ENCODE data around the gene C1S.
"Not testable (repeated sequence)": the region's sequence is repeated elsewhere in the genome, so short reads cannot be mapped to it uniquely, and the experiment has no call there.

C1S gene

DNA sequence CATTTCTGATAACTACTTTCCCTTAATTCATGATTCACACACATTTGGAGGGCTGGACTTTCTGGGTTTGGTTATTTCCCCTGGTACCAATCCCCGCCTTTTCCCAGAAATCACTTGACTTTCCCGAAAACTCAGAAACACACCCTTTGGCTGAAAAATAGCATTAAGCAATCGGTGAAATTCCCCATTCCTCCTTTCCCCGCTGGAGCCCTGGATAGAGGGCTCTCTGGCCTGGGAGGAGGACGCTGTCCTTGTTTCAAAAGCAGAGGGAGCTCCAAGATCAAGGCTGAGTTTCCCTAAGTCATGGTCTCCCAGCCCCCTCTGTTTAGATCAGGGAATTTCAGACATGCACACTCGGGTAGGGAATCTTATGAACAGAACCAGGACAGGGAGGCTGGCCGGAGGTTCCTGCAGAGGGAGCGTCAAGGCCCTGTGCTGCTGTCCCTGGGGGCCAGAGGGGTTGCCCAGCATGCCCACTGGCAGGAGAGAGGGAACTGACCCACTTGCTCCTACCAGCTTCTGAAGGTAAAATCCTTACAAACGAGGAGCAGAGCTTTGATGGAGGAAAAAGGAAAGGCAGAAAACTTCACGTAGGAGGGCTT is at the start of gene C1S:
C1S (plus strand) TSS at position 366 of the 602 bp plus-strand sequence. CDS start 1,195 bp downstream, outside the sequence.
- DNase-seq (ENCODE audit: low read depth), result peak; percentile 98

DNA sequence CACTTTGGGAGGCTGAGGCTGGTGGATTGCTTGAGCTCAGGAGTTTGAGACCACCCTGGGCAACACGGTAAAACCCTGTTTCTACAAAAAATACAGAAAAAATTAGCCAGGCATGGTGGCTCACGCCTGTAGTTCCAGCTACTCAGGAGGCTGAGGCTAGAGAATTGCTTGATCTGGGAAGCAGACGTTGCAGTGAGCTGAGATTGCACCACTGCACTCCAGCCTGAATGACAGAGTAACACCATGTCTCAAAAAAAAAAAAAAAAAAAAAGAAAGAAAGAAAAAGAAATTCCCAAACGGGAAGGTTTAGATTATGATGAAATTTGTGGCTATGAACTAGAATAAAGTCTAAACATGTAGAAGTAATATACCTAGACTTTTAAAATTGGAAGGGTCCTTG is 49.1 kb upstream of the C1S start:
- DNase-seq (ENCODE audit: low read depth), result not testable (repeated sequence)

DNA sequence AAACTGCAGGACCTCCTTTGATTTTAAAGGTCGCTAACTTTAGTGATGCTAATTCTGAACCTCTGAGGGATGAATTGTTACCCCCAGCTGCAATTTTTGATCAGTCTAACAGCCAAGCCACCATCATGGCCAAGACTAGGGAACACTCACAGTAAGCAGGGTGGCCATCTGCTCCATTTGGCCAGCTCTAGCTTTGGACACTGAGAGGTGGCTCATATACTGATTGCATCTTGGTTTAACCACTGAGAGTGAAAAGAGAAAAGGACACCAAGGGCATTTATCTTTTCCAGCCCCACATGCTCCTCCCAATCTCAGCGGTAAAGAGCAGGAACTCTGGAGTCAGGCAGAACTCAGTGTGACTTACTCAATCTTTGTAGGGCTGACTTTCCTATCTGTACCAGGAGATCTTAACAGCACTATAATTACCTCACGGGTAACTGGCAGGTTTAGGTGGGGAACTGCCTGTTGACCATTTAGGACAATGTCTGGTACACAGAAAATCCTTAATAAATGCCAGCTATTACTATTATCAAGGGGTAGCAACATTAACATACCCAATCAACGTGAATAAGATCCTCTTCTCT is 48.4 kb upstream of the C1S start:
- peak; percentile 45 for DNase-seq (ENCODE audit: low read depth)

DNA sequence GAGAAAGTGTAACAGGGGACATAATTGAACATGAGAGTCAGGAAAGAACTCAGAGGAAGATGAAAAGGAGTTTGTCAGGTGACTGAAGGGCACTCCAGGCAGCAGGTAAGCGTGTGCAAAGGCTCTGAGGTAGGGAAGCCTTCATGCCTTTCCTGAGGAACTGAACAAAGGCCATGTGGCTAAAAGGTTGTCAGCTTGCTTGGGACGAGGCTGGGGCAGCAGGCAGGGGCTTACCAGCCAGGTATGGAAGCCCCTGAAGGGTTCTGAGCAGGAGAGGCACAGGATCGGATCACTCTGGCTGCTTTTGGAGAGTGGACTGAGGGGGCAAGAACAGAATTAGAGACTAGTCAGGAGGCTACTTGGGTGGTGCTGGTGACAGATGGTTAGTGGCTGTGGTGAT is 47.4 kb upstream of the C1S start:
- no peak for DNase-seq (ENCODE audit: low read depth)

DNA sequence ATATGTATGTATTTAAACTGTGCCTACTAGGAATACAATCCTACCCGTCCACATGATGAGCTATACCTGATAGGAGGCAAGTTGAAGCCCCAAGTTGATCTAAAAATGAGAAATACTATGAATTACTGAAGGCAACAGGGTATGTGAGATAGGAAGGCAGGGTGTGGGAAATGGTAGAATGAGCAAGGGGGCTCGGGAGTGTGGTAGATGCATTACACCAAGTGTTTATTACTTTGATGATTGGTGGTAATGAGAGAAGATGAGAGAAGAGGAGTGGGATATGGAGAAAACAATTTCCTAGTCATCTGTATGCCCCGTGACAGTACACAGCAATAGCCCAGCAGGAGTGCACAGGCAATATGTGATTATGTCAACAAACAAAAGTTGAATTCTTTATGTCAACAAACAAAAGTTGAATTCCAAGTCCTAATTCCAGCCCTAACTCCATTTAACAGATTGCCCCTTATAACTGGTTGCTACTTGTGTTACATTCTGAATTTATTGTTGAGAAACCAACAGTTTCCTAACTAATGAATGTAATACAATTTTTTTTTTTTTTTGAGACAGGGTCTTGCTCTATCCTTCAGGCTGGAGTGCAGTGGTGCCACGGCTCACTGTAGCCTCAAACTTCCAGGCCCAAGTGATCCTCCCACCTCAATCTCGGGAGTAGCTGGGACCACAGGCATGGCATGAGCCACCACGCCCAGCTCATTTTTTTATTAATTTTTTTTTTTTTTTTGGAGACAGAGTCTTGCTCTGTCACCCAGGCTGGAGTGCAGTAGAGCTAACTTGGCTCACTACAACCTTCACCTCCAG is 44.8 kb upstream of the C1S start:
- DNase-seq (ENCODE audit: low read depth), result no peak

DNA sequence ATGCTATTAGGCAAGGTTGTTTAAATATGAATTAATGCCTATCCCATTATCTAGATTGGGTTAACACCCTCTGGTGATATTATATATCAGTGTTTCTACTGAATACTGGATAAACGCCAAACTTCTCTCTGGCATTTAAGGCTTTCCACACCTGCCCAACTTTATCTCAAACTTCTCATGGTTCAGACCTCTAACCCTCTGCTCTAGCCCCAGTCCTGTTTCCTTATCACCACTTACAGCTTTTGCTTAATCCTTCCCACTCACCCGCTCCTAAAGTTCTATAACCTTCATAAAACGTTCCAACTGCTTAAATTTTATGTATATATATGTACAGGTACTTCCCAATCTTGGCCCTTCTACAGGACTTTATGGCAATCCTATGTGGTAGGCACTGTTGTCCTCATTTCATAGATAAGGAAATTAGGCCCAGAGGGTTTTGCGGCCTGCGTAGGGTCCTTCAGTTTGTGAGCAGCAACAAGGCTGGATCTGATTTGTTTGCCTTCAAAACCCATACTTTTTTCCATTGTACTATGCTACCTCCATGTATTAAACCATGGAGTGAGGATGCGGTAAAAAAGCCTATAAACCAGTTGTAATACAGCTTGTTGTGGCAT is 43.5 kb upstream of the C1S start:
- DNase-seq (ENCODE audit: low read depth), result no peak

DNA sequence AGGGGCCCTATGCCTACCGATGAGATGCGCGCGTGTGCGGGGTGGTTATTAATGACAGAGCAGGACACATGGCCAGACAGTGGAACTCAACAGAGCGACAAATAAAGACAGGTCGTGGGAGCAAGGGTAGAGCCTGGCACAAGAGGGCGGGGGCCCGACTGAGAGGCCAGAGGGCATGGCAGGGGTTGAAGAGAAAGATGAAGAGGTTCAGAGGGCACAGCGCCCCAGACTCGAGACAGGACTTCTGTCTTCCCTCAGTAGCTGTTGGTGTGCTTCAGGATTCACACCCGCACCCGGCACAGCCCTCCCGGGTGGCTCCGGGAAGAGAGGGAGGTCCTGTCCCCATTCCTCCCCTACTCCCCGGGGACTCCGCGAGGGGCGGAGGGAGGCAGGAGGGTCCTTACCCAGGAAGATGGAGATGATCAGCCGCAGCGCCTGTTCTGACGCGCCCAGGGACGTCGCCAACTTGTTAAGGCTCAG is 42.6 kb upstream of the C1S start:
- DNase-seq (ENCODE audit: low read depth), result peak; percentile 7

DNA sequence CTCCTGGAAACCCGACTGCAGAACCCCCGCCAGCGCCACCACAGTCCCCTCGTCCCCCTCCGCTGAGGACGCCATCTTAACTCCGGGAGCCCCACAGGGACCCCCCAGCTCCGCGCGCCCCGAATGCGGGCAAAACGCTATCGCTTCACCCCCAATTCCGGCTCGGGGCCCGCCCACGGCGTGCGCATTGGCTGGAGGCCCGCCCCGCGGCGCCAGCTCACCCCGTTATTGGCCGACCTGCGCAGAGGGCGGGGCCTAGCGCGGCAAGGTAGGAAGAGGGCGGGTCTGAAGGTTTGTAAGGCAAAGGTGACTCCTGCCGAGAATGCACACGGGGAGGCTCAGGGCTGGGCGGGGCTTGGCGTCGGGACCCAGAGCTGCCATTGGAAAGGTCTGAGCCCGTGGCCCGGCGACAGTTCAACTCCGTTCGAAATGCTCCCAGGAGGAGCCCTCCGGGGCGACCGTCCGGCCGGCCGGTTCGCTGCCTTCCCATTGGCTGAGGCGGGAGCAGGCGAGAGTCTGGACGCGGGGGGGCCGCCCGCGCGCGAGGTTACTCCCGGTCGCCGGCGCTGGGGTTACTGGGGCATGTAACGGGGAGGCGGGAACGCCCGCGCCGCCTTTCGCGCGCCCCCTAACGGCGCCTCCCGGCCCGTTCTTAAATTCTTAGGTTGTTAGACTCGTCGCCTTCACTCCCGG is 42.0 kb upstream of the C1S start, which contains the start of gene LPCAT3:
LPCAT3 (minus strand) TSS at position 127 of the 693 bp plus-strand sequence; CDS start at position 75, 52 bp downstream.
- peak; percentile 88 for DNase-seq (ENCODE audit: low read depth)

DNA sequence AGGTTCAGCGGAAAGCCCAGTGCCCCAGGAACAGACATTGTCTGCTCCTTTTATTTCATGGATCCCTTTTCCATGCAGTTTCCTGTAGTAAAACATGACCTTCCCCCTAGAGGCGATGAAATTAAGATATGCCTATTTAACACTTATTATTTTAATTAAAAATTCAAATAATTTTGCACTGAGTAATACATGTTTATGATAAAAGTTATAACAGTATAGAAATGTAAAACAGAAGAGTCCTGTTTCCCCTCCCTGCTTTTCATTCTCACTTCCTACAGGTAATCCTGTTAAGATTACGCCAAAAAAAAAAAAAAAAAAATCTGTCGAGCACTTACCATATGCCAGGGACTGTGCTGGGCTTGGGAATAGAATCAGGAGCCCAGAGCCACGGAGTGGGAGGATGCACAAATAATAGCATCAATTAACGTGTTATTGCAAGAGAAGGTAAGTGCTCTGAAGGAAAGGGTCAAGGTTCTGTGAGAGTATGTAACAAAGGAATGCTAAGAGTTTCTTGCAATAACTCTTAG is 41.4 kb upstream of the C1S start:
- DNase-seq (ENCODE audit: low read depth), result peak; percentile 22

DNA sequence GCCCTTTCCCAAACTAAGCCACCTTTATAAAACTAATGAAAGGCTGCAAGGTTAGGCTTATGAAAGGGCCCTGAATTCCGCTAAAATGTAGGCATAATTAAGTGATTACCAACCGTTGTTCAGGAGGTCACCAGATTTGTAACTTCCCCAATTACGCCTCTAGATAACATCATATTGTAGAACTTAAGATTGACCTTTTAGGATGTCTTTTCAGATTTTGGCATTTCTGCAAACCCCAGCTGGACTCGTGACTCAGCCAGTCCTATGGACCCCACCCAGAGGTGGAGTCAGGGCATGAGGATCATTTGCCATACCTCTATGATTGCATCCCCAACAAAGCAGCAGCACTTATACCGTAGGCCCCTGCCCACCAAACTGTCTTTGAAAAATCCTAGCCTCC is 38.6 kb upstream of the C1S start:
- DNase-seq (ENCODE audit: low read depth), result no peak

DNA sequence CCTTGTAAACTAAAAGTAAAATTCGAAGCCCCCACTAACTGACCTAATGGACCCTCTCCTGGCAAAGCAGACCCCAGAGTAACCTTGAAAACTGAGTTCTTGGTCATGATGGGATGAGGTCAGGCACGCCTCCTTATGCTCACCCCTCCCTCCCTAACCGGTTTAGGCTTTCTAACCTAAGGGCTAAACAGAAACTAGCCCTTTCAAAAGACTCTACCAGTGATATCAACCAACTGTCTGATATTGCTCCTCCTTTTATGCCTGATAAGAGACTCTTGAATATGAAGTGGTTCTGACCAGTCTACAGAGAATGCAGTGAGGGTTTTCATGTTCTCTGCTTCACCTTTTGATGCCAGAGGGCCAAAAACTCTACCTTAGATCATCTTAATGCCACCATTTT is 37.4 kb upstream of the C1S start:
- DNase-seq (ENCODE audit: low read depth), result no peak

DNA sequence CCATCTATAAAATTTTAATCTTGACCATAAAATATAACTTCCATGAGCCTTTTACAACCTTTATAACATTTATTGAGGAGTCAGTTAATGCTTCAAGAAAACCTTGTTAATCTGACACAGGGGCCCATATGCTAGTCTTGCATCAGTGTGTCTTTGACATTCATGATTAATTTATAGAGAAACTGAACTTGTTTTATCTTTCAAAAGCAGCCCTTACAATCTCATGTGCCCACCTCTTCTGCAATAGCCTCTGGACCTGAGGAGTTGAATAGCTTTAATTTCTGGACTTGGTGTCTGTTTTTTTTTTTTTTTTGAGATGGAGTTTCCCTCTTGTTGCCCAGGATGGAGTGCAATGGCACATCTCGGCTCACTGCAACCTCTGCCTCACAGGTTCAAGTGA is 33.7 kb upstream of the C1S start:
- DNase-seq (ENCODE audit: low read depth), result no peak

DNA sequence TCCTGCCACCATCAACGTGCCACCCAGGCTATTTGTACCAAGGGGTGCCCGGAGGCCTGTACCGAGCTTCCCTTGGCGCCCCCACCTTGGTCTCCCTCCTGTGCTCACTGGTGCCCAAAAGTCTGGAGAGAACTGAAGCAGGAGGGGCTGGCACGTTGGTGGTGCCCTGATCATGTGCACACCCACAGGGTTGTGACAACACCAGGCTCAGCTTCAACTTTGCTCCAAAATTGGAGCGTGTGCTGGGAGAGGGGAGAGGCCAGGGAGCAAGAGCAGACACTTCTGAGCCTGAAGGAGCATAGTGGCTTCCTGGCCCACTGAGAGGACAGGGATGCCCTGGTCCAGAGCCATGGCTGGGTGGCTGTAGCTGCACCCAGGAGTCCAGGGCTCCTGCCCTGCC is 29.2 kb upstream of the C1S start:
- DNase-seq (ENCODE audit: low read depth), result no peak

DNA sequence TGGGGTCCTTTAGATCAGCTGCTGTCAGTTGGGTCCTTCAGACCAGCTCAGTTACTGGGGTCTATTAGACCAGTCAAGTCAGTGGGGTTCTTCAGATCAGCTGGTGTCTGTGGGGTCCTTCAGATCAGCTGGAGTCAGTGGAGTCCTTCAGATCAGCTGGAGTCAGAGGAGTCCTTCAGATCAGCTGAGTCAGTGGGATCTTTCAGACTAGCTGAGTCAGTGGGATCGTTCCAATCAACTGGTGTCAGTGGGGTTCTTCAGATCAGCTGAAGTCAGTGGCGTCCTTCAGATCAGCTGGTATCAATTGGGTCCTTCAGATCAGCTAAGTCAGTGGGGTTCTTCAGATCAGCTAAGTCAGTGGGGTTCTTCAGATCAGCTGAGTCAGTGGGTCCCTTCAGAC is 27.5 kb upstream of the C1S start:
- DNase-seq (ENCODE audit: low read depth), result no peak

DNA sequence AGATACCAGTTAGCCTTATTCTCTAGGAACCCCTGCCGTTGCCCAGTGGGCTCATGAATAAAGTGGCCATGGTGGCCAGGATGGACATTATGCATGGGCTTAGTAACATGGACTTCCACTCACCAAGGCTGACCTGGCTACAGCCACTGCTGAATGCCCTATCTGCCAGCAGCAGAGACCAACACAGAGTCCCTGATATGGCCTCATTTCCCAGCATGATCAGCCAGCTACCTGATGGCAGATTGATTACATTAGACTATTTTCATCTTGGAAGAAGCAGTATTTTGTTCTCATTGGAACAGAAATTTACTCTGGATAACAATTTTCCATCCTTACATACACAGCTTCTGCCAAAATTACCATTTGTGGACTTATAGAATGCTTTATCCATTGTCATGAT is 26.1 kb upstream of the C1S start:
- DNase-seq (ENCODE audit: low read depth), result no peak

DNA sequence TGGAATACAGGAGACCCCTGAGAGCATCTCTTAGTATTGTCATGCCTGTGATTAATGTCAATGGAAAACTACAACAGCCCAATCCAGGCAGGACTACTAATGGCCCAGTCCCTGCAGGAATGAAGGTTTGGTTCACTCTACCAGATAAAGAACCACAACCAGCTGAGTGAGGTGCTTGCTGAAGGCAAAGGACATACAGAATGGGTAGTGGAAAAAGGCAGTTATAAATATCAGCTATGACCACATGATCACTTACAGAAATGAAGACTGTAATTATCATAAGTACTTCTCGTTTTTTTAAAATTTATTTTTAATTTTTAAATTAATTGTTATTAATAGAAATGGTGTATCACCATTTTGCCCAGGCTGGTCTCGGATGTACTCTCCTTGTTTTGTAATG is 25.1 kb upstream of the C1S start:
- DNase-seq (ENCODE audit: low read depth), result no peak

DNA sequence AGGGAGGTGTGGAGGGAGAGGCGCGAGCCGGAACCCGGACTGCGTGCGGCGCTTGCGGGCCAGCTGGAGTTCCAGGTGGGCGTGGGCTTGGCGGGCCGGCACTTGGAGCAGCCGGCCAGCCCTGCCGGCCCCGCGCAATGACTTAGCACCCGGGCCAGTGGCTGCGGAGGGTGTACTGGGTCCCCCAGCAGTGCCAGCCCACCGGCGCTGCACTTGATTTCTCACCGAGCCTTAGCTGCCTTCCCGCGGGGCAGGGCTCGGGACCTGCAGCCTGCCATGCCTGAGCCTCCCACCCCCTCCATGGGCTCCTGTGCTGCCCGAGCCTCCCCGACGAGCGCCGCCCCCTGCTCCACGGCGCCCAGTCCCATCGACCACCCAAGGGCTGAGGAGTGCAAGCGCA is 23.1 kb upstream of the C1S start:
- not testable (repeated sequence) for DNase-seq (ENCODE audit: low read depth)

DNA sequence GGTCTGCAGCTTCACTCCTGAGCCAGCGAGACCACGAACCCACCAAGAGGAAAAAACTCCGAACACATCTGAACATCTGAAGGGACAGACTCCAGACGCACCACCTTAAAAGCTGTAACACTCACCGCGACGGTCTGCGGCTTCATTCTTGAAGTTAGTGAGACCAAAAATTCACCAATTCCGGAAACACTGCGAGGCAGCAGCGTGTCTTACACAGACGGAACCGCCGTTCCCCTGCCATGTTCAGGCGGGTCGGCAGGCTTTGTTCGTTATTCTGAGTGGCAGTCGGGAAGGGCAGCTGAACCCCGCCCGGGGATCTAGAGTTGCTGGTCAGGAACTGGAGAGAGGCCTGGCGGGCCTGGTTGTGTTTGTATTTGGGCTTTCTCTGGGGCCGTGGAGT is 21.9 kb upstream of the C1S start:
- no peak for DNase-seq (ENCODE audit: low read depth)

DNA sequence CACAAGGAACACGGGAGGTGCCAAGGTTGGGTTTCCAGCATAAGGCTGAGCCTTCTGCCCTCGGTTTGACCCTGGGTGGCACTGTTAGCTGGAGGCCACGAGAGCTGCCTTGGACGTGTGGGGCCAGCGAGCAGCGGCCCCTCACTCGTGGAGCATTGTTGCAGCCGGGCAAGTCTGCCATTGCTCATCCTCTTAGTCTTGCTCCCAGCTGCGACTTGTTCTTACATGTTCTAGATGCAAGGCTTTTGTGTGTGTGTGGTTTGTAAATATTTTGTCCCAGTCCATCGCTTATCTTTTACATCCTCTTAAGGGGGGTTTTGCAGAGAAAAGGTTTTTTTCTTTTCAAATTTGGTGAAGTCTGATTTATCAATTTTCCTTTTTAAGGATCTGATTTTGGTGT is 21.1 kb upstream of the C1S start:
- DNase-seq (ENCODE audit: low read depth), result no peak

DNA sequence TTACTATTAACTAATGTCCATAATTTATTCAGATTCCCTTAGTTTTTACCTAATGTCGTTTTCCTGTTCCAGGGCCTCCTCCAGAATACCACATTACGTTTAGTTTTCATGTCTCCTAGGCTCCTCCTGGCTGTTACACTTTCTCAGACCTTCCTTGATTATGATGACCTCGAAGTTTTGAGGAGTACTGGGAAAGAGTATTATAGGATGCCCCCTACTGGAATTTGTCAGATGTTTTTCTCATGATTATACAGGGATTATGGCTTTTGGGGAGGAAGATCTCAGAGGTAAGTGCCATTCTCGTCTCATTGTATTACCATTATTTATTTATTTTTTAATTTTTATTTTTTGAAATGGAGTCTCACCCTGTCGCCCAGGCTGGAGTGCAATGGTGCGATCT is 17.7 kb upstream of the C1S start:
- peak; percentile 68 for DNase-seq (ENCODE audit: low read depth)

DNA sequence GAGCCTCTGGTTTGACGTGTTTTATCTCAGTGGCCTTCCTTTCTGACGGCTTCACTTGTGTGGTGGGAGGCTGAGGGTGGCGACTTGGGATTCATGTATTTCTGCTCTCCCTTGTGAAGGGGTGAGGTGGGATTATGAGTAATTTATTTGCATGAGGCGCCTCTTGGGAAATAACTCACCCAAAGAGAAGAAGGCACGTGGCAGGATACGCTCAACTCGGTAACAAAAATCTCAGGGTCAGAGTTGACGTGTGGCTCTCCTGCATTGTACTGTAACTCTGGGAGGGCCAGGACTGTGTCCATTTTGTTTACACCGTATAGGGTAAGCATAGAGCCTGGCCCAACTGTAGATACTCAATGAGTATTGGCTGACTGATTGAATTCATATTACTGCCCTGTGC is 14.6 kb upstream of the C1S start:
- no peak for DNase-seq (ENCODE audit: low read depth)

Measured in amniotic epithelial cell (primary cell).